ENCODE measurements around the gene TTBK1. TPM values are rescaled to one million over a fixed set of nuclear protein-coding genes. Genes with fewer than 3 reads are reported as not detected.

TTBK1 gene
- total RNA-seq, 6 experiments from 2014 or later, result 0.83 to 1.6 (median 0.87) TPM

GRCh38 chr6:43291708-43292107 lies 48.4 kb downstream of the TTBK1 start:
- 100% methylated on average over 2 of the region's 2 CpGs for WGBS (ENCODE audit: insufficient coverage, low coverage, low lambda C conversion rate, missing lambda C conversion rate)
- no peaks in the 10 kb centered on the region for H3K27me3 ChIP-seq
- DNase-seq (no peak), ATAC-seq (no peak)
- no peak overlapping the region for H3K27ac ChIP-seq
- no peaks in the 10 kb centered on the region for H3K36me3 ChIP-seq
- peaks cover 0 to 22% (median 6%) of the 10 kb centered on the region in 4 donors for H3K4me1 ChIP-seq
- no peak overlapping the region for H3K4me3 ChIP-seq
- no peak for TF ChIP-seq CTCF (IDR thresholded peaks at IDR 0.05)
- TF ChIP-seq POLR2A (IDR thresholded peaks at IDR 0.05), result no peak
- H3K9me3 ChIP-seq, result no peaks in the 10 kb centered on the region
- intact Hi-C loops (cut with DNase I), result no loop called here

- Histone ChIP-seq H3K9me3 (no peaks in the 10 kb centered on the region), H3K4me3 (no peak overlapping the region), H3K36me3 (no peaks in the 10 kb centered on the region), H3K27ac (no peak overlapping the region), H3K4me1 (peaks cover 0 to 21% (median 9%) of the 10 kb centered on the region in 4 donors), H3K27me3 (no peaks in the 10 kb centered on the region)
- no peak for ATAC-seq
- 85% methylated on average over 6 of the region's 6 CpGs for WGBS (ENCODE audit: insufficient coverage, low coverage, low lambda C conversion rate, missing lambda C conversion rate)
- TF ChIP-seq POLR2A (IDR thresholded peaks at IDR 0.05) (no peak), CTCF (IDR thresholded peaks at IDR 0.05) (no peak)
- intact Hi-C loops (cut with DNase I), result no loop called here
- no peak for DNase-seq
Observed at GRCh38 chr6:43292341-43292740, 49.1 kb downstream of the TTBK1 start.

DNA sequence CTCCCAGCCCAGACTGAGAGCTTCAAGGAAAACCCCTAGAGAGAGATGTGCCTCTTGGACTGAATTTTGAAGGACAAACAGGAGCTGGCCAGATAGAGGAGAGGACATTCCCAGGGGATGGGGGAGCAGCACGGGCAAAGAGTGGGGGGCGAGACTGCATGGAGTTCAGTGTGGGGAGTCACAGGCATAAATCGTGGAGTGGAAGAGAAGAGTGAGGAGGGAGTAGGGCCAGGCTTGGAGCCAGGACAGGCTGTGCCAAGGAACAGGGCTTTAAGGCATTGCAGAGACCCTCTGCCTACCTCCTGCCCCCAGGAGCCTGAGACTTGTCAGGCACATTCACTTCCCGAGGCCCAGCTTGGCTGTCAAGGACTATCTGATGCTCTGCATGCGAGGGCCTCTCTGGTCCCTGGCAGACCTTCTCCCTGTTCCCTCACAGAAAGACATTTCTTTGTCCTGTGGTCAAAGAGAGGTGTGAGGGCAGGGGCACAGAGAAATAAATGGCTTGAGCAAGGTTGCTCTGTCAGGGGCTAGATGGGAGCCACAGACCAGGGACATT lies 49.6 kb downstream of the TTBK1 start:
- TF ChIP-seq POLR2A (IDR thresholded peaks at IDR 0.05) (no peak), CTCF (IDR thresholded peaks at IDR 0.05) (no peak)
- ATAC-seq (no peak), DNase-seq (no peak)
- Histone ChIP-seq H3K9me3 (no peaks in the 10 kb centered on the region), H3K27me3 (no peaks in the 10 kb centered on the region), H3K36me3 (no peaks in the 10 kb centered on the region), H3K27ac (no peak overlapping the region), H3K4me1 (peaks cover 0 to 22% (median 11%) of the 10 kb centered on the region in 4 donors), H3K4me3 (no peak overlapping the region)
- 85% methylated on average over 3 of the region's 5 CpGs for WGBS (ENCODE audit: insufficient coverage, low coverage, low lambda C conversion rate, missing lambda C conversion rate)
- intact Hi-C loops (cut with DNase I), result no loop called here

GRCh38 chr6:43293698-43294097 lies 50.4 kb downstream of the TTBK1 start:
- no peak for TF ChIP-seq POLR2A (IDR thresholded peaks at IDR 0.05)
- Histone ChIP-seq H3K36me3 (no peaks in the 10 kb centered on the region), H3K27ac (no peak overlapping the region), H3K4me1 (peaks cover 0 to 22% (median 11%) of the 10 kb centered on the region in 4 donors), H3K9me3 (no peaks in the 10 kb centered on the region), H3K27me3 (no peaks in the 10 kb centered on the region), H3K4me3 (no peak overlapping the region)
- DNase-seq (no peak), ATAC-seq (no peak)
- intact Hi-C loops (cut with DNase I), result no loop called here
- WGBS (ENCODE audit: insufficient coverage, low coverage, low lambda C conversion rate, missing lambda C conversion rate), result 100% methylated on average over 3 of the region's 3 CpGs

GRCh38 chr6:43294536-43294935 lies 51.3 kb downstream of the TTBK1 start:
- H3K27me3 ChIP-seq, result no peaks in the 10 kb centered on the region
- no peaks in the 10 kb centered on the region for H3K36me3 ChIP-seq
- DNase-seq (no peak), ATAC-seq (no peak)
- no peaks in the 10 kb centered on the region for H3K9me3 ChIP-seq
- no peak overlapping the region for H3K4me3 ChIP-seq
- no peak overlapping the region for H3K27ac ChIP-seq
- peaks cover 0 to 22% (median 11%) of the 10 kb centered on the region in 4 donors for H3K4me1 ChIP-seq
- TF ChIP-seq POLR2A (IDR thresholded peaks at IDR 0.05) (no peak), CTCF (IDR thresholded peaks at IDR 0.05) (no peak)
- 93% methylated on average over 3 of the region's 3 CpGs for WGBS (ENCODE audit: insufficient coverage, low coverage, low lambda C conversion rate, missing lambda C conversion rate)
- intact Hi-C loops (cut with DNase I), result no loop called here
